ENCODE data around the gene RFPL4AL1. TPM values are rescaled to one million over a fixed set of nuclear protein-coding genes. Genes with fewer than 3 reads are reported as not detected.

Gene RFPL4AL1
- total RNA-seq, 1 experiment from 2014 or later = not detected

GRCh38 chr19:55812449-55812848 is 43.5 kb downstream of the RFPL4AL1 start:
- Histone ChIP-seq H2AK5ac (ENCODE audit: insufficient read length, low read length) (no peak overlapping the region), H2BK5ac (ENCODE audit: insufficient read length, low read length) (no peak overlapping the region), H3K23ac (ENCODE audit: insufficient read length, low read depth, low read length) (no peak overlapping the region), H4K91ac (ENCODE audit: insufficient read length, low read depth, low read length) (no peak overlapping the region), H3K4me1 (ENCODE audit: insufficient read depth, low read length) (no peaks in the 10 kb centered on the region), H2BK15ac (ENCODE audit: low read depth, low read length) (no peak overlapping the region), H4K20me1 (ENCODE audit: control insufficient read depth, insufficient read depth, insufficient read length) (no peaks in the 10 kb centered on the region), H4K8ac (replicated peaks; ENCODE audit: insufficient read length, low read depth, low read length) (no peak overlapping the region), H3K18ac (ENCODE audit: insufficient read length, low read depth, low read length) (no peak overlapping the region), H3K27ac (ENCODE audit: insufficient read length, low read depth, low read length) (no peak overlapping the region), H3T11ph (ENCODE audit: low read length) (no peak overlapping the region), H2AFZ (ENCODE audit: low read length) (no peak overlapping the region), H3K14ac (ENCODE audit: insufficient read depth, low read length) (no peak overlapping the region), H3K79me2 (ENCODE audit: insufficient read depth, low read length) (no peaks in the 10 kb centered on the region), H3K27me3 (ENCODE audit: insufficient read depth, low read length) (no peaks in the 10 kb centered on the region; the same call in 1 of the 2 replicates), H4K5ac (ENCODE audit: insufficient read length, low read depth, low read length) (no peak overlapping the region), H3K79me1 (ENCODE audit: insufficient read depth, low read depth, low read length, poor library complexity, severe bottlenecking) (no peaks in the 10 kb centered on the region), H3K4me2 (ENCODE audit: insufficient read depth, insufficient read length, low read length) (no peak overlapping the region), H3K9me3 (ENCODE audit: control insufficient read depth, low read depth, low read length) (peaks cover 98% of the 10 kb centered on the region), H2BK12ac (ENCODE audit: insufficient read length, low read depth, low read length) (no peak overlapping the region), H3K9ac (ENCODE audit: extremely low read depth, insufficient read length, low read length) (no peak overlapping the region), H3K56ac (ENCODE audit: insufficient read length, low read depth, low read length) (no peak overlapping the region), H2BK120ac (ENCODE audit: low read depth, low read length, poor library complexity, severe bottlenecking) (no peak overlapping the region), H2BK20ac (ENCODE audit: low read depth, low read length, poor library complexity, severe bottlenecking) (no peak overlapping the region), H3K23me2 (ENCODE audit: insufficient read length, low read depth, low read length, poor library complexity, severe bottlenecking) (no peaks in the 10 kb centered on the region), H3K4ac (ENCODE audit: low read depth, low read length) (no peak overlapping the region)
- H3K27ac Mint-ChIP-seq = no peak overlapping the region
- no peak overlapping the region for H3K4me3 Mint-ChIP-seq
- DNase-seq = no peak
- H3K36me3 Mint-ChIP-seq (ENCODE audit: insufficient read depth in 1 of 3, low read depth in 3 of 3) = peaks cover 4 to 26% (median 6%) of the 10 kb centered on the region in 3 experiments; a peak in 5 of 7 replicates
- H3K4me1 Mint-ChIP-seq = no peaks in the 10 kb centered on the region
- H3K9me3 Mint-ChIP-seq = peaks cover 97% of the 10 kb centered on the region in 2 experiments
- TF ChIP-seq CTCF (conservative IDR thresholded peaks at IDR 0.05) = no peak
- no peaks in the 10 kb centered on the region; the same call in 1 of the 2 replicates for H3K27me3 Mint-ChIP-seq (ENCODE audit: low read depth)
- WGBS (ENCODE audit: extremely low coverage, insufficient read length, low lambda C conversion rate) = no CpG with 5 or more reads among the region's 7 CpGs

Data from H9 (cell line).